GM12878 (cell line): ENCODE data around the gene UIMC1.

ENCODE experiments used
- ZNF207 ChIP-seq: fragments of 450-650 bp; IDR thresholded peaks from 2 replicates; pipeline ENCODE4 v1.6.1; 2014; ENCODE audit warnings: antibody characterized with exemption, mild to moderate bottlenecking, borderline replicate concordance
- TF ChIP-seq, protein P1 (sequence below): IDR thresholded peaks from 2 replicates; pipeline ENCODE4 v1.6.1; 2011; ENCODE audit warnings: borderline replicate concordance, low read depth, mild to moderate bottlenecking, moderate library complexity, mixed read lengths, low read length; ENCODE audit not compliant: insufficient read depth; ENCODE audit errors: extremely low read length
- TF ChIP-seq, protein P2 (sequence below): fragments of 450-650 bp; IDR thresholded peaks from 2 replicates; pipeline ENCODE4 v1.6.1; 2014; ENCODE audit warnings: mild to moderate bottlenecking

DNA sequence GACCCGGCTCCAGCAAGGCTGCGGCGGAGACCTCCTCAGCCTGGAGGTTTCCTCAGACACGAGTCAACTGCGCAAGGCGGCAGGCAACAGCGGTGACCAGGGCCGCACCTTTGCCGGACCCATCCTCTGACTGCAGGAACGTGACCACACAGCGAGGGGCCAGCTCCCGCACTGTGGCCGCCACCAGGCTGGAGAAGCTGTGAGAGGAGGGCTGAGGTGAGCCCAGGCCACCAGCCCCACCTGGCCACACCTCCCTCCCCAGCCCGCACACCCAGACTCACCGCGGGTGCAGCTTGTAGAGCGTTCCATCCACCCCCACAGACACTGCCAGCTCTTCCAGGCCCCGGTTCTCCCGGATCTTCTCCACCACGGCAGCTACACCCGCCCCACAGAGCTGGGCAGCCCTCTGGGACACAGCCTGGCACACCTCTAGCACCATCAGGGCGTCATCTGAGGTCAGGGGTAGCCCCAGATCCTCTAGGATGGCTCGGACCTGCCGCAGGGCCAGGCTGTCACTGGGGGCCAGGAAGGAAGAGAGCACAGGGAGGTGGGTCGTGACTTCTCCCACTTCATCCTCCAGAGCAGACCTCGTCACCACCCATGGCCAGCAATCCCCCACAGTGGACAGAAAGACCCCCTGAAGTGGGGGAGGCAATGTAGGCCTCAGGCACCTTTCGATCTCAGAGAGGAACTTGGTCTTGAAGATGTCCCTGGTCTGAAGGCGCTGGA, 125.4 kb downstream of the UIMC1 start:
- TF ChIP-seq, protein P1, sequence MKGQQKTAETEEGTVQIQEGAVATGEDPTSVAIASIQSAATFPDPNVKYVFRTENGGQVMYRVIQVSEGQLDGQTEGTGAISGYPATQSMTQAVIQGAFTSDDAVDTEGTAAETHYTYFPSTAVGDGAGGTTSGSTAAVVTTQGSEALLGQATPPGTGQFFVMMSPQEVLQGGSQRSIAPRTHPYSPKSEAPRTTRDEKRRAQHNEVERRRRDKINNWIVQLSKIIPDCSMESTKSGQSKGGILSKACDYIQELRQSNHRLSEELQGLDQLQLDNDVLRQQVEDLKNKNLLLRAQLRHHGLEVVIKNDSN: no peak
- no peak for TF ChIP-seq ZNF207
- TF ChIP-seq, protein P2, sequence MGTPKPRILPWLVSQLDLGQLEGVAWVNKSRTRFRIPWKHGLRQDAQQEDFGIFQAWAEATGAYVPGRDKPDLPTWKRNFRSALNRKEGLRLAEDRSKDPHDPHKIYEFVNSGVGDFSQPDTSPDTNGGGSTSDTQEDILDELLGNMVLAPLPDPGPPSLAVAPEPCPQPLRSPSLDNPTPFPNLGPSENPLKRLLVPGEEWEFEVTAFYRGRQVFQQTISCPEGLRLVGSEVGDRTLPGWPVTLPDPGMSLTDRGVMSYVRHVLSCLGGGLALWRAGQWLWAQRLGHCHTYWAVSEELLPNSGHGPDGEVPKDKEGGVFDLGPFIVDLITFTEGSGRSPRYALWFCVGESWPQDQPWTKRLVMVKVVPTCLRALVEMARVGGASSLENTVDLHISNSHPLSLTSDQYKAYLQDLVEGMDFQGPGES: no peak
